WTC11 (cell line): ENCODE data around the gene PWP1.
A peak's percentile ranks its signal among the peaks of the same experiment; 100 is the strongest.

ENCODE experiments used
- CREB1 ChIP-seq: sonication (generic); formaldehyde crosslinking; IDR thresholded peaks from 2 replicates; pipeline ENCODE4 v1.8.0; 2023; ENCODE audit warnings: mild to moderate bottlenecking, missing genetic modification reagents
- HMGXB4 ChIP-seq: sonication (generic); formaldehyde crosslinking; IDR thresholded peaks from 2 replicates; pipeline ENCODE4 v1.8.1; 2023; ENCODE audit warnings: mild to moderate bottlenecking, moderate library complexity, missing genetic modification reagents
- JUN ChIP-seq: sonication (generic); formaldehyde crosslinking; IDR thresholded peaks from 2 replicates; pipeline ENCODE4 v1.8.0; 2023; ENCODE audit warnings: mild to moderate bottlenecking, missing genetic modification reagents
- NR2C2 ChIP-seq: sonication (generic); formaldehyde crosslinking; IDR thresholded peaks from 2 replicates; pipeline ENCODE4 v1.8.0; 2022; ENCODE audit warnings: mild to moderate bottlenecking, missing genetic modification reagents
- TP53 ChIP-seq: sonication (generic); formaldehyde crosslinking; IDR thresholded peaks from 2 replicates; pipeline ENCODE4 v1.8.1; 2023; ENCODE audit warnings: mild to moderate bottlenecking, missing genetic modification reagents
- USF2 ChIP-seq: sonication (generic); formaldehyde crosslinking; IDR thresholded peaks from 2 replicates; pipeline ENCODE4 v1.8.1; 2023; ENCODE audit warnings: mild to moderate bottlenecking, missing genetic modification reagents, moderate library complexity
- TF ChIP-seq, protein P1 (sequence below): sonication (generic); formaldehyde crosslinking; IDR thresholded peaks from 2 replicates; pipeline ENCODE4 v1.8.0; 2022; ENCODE audit warnings: mild to moderate bottlenecking, missing genetic modification reagents
- TF ChIP-seq, protein P2 (sequence below): sonication (generic); formaldehyde crosslinking; IDR thresholded peaks from 2 replicates; pipeline ENCODE4 v1.8.1; 2023; ENCODE audit warnings: mild to moderate bottlenecking, missing genetic modification reagents
- TF ChIP-seq, protein P3 (sequence below): fragments of 200-600 bp; IDR thresholded peaks from 2 replicates; pipeline ENCODE4 v1.8.0; 2022; ENCODE audit warnings: antibody characterized with exemption
- TF ChIP-seq, protein P4 (sequence below): sonication (generic); formaldehyde crosslinking; IDR thresholded peaks from 2 replicates; pipeline ENCODE4 v1.8.1; 2023; ENCODE audit warnings: mild to moderate bottlenecking, missing genetic modification reagents

DNA sequence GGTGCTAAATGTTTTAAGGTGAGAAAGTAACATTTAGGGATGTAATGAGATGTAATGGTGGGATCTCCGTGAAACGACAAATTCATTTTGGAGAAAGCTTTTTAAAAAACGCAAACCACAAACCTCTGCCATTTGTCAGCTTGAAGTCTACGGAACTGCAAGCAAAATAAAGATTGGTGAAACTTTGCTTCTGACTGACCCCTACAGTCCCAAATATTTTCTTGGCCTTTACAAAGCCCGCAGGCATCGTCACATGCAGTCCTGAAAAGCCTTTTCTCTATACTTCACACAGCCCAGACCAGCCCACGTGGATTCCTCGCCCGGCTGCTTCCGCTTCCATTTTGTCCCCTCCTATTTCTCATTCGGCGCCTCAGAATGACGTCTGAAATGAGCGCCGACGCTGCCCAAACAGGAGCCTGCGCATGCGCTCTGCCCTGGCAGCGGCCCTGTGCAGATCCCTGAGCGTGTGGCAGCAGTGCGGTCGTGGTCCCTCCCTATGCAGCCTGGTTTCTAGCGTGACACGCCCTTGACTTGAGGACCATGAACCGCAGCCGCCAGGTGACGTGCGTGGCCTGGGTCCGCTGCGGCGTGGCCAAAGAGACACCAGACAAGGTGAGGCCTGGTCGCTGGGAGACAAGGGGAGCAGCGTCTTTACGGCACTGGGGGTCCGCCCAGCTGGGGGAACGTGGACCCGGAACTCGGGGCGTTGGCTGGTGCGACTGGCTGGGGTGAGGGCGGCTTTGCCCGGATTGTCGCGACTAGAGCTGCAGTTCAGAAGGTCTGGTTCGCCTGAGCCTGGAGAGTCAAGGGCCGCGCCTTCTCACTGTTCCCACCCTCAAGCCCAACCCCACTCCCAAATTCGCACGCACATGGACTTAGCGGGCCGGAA lies at the start of gene PWP1:
- TF ChIP-seq, protein P1, sequence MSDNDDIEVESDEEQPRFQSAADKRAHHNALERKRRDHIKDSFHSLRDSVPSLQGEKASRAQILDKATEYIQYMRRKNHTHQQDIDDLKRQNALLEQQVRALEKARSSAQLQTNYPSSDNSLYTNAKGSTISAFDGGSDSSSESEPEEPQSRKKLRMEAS (CRISPR knock-in tag): peak; percentile 97
- TF ChIP-seq CREB1 (peak; percentile 91), HMGXB4 (CRISPR knock-in tag) (peak; percentile 56; the same call in 1 of the 2 replicates), USF2 (peak; percentile 20; the same call in 1 of the 2 replicates), TP53 (CRISPR knock-in tag) (no peak), NR2C2 (CRISPR knock-in tag) (no peak), JUN (CRISPR knock-in tag) (no peak)
- TF ChIP-seq, protein P2, sequence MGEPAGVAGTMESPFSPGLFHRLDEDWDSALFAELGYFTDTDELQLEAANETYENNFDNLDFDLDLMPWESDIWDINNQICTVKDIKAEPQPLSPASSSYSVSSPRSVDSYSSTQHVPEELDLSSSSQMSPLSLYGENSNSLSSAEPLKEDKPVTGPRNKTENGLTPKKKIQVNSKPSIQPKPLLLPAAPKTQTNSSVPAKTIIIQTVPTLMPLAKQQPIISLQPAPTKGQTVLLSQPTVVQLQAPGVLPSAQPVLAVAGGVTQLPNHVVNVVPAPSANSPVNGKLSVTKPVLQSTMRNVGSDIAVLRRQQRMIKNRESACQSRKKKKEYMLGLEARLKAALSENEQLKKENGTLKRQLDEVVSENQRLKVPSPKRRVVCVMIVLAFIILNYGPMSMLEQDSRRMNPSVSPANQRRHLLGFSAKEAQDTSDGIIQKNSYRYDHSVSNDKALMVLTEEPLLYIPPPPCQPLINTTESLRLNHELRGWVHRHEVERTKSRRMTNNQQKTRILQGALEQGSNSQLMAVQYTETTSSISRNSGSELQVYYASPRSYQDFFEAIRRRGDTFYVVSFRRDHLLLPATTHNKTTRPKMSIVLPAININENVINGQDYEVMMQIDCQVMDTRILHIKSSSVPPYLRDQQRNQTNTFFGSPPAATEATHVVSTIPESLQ: no peak
- TF ChIP-seq, protein P3, sequence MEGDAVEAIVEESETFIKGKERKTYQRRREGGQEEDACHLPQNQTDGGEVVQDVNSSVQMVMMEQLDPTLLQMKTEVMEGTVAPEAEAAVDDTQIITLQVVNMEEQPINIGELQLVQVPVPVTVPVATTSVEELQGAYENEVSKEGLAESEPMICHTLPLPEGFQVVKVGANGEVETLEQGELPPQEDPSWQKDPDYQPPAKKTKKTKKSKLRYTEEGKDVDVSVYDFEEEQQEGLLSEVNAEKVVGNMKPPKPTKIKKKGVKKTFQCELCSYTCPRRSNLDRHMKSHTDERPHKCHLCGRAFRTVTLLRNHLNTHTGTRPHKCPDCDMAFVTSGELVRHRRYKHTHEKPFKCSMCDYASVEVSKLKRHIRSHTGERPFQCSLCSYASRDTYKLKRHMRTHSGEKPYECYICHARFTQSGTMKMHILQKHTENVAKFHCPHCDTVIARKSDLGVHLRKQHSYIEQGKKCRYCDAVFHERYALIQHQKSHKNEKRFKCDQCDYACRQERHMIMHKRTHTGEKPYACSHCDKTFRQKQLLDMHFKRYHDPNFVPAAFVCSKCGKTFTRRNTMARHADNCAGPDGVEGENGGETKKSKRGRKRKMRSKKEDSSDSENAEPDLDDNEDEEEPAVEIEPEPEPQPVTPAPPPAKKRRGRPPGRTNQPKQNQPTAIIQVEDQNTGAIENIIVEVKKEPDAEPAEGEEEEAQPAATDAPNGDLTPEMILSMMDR: no peak
- TF ChIP-seq, protein P4, sequence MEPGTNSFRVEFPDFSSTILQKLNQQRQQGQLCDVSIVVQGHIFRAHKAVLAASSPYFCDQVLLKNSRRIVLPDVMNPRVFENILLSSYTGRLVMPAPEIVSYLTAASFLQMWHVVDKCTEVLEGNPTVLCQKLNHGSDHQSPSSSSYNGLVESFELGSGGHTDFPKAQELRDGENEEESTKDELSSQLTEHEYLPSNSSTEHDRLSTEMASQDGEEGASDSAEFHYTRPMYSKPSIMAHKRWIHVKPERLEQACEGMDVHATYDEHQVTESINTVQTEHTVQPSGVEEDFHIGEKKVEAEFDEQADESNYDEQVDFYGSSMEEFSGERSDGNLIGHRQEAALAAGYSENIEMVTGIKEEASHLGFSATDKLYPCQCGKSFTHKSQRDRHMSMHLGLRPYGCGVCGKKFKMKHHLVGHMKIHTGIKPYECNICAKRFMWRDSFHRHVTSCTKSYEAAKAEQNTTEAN (CRISPR knock-in tag): peak; percentile 79
